Activated CD8-positive, alpha-beta memory T cell treated with anti-CD3 and anti-CD28 coated beads for 48 hours (primary cell): ENCODE results near the gene PAEP.
"Not testable (repeated sequence)": the region's sequence is repeated elsewhere in the genome, so short reads cannot be mapped to it uniquely, and the experiment has no call there.

Experiments
- DNase-seq, 3 experiments: peaks; one replicate each; pipeline ENCODE4 v3.0.0-alpha.2; 2020; ENCODE audit warnings: low read depth in 2 of 3, low spot score in 2 of 3

Gene PAEP

GRCh38 chr9:135549478-135550343 lies 11.8 kb upstream of the PAEP start:
- DNase-seq: not testable (repeated sequence)

DNA sequence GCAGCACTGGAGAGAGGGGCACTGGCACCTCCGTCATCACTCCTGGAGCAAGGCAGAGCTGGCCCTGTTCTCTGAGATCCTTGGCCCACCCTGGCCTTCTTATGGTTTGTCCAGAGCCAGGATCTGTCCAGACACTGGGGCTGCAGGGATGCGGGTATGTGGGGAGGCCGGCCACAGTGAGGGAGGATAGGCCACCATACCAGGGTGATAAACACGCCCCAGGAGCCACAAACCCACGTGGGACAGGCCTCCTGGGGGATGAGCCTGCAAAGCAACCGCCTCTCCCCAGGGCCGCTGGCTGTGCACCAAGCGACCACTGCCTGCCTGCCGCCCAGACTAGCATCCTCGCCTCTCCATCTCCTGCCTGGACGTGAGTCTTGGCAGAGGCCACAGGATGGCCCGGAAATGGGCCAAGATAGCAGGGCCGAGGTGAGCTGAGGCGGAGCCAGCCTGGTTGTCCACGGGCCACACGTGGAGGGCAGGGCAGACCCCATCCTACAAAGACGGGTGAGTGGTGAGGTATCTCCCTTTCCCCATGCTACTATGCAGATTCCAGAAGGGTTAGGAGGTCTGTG lies 11.1 kb upstream of the PAEP start:
- no peak for DNase-seq

DNA sequence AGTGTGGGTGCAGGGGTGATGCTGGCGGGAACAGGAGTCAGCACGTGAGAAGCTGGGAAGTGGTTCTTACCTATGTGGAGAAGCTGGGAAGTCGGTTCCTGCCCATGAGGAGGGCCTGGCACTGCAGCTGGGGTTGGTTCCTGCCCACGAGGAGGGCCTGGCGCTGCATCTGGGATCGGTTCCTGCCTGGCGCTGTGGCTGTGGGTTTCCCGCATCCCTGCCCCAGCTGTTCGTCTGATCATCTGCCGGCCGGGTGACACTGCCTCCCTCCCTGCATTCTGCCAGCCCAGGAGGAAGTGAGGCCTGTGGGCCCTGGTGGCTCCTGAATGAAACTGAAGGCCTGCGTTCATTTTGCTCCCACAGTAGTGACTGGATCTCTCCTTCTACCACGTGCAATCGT lies 10.5 kb upstream of the PAEP start:
- no peak for DNase-seq

DNA sequence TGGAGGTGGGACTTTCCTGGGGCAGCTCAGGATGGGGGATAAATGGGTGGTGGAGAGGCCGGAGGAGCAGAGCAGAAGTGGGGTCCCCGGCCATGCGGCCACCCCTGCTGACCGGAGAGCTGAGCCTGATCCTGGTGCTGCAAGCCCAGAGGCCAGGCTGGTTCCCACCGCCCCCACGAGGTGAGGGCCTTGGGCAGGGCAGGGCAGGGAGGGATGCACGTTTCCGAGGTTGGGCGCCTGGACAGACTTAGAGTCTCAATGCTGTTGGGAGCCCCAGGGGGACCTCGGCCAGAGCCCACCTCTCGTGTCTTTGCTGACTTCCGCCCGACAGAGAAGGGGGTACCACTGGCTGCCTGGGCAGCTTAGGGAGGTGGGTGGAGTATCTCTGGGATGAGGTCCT lies 10.1 kb upstream of the PAEP start:
- no peak for DNase-seq

GRCh38 chr9:135552021-135552697 lies 9.4 kb upstream of the PAEP start:
- no peak for DNase-seq

DNA sequence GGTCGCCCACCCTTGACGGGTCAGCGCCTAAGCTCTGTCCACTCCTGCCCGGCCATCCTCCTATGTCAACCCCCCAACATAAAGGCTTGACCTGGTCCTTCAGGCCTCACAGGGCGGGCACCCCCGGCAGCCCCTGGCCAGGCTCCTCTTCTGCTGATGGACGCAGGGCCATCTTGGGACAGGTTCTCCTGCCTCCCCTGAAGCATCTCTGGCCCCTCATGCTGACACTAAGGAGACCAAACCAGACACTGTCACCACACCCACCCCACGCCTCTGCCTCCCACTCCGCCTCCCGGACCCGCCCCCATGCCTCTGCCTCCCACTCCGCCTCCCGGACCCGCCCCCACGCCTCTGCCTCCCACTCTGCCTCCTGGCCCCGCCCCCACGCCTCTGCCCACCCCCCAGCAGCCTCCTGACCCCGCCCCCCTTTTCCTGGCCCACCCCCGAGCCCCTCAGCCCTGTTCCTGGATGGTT lies 8.8 kb upstream of the PAEP start:
- DNase-seq: no peak

- no peak for DNase-seq
Observed at GRCh38 chr9:135554718-135555117, 6.8 kb upstream of the PAEP start.

- DNase-seq: no peak
Observed at GRCh38 chr9:135555203-135555602, 6.4 kb upstream of the PAEP start.

DNA sequence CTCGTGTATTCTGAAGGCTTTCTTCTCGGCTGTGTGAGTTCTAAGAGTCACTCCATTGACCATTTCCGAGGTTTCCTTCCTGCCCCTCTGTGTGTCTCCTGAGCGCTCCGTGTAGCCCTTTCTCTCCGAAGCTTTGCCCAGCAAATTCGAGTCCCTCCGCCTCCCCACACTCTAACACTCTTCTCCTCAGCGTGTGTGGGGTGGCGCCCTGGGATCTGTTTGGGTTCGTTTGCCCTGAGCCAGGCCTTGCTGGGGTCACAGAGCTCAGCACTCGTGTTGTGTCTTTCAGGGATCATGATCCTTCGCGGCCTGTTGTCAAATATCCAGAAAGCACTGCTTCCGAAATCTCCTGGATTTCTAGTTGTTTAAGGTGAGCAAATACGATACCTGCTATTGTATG lies 5.6 kb upstream of the PAEP start:
- DNase-seq: no peak

DNA sequence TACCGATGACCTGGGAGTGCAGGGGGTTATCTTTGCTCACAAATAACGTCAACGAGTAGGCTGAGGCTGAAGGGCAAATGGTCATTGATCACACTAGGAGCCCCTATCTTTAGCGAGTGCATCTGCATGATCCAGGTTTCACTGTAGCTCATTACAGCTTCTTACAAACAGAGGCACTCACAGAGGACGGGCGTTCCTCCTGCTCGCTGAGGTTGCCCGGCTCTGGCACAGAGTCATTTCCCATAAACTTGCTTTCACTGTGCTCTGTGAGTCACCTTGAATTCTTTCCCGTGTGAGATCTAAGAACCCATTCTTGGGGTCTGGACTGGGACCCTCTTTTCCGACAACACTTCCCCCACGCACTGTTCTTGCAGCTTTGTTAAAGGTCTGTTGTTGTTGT lies 1.9 kb upstream of the PAEP start:
- DNase-seq: no peak

DNA sequence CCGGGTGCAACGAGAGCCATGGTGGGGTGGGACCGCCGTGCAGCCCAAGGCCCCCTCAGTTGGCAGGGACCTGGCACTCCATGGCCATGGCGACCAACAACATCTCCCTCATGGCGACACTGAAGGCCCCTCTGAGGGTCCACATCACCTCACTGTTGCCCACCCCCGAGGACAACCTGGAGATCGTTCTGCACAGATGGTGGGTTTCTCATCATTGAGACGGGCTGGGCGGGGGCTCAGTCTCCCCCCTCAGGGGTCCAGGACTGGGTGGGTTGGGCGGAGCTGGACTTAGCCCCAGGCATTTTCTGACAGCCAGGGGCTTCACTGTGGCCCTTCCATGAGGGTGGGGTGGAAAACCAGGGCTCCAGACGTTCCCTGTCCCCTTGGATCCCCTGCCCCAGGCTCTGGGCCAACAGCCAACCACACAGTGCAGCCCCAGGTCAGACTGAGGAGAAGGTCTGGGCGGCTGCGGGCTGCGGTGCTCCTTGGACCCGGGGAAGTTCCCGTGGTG lies 734 bp downstream of the PAEP start:
- no peak for DNase-seq

DNA sequence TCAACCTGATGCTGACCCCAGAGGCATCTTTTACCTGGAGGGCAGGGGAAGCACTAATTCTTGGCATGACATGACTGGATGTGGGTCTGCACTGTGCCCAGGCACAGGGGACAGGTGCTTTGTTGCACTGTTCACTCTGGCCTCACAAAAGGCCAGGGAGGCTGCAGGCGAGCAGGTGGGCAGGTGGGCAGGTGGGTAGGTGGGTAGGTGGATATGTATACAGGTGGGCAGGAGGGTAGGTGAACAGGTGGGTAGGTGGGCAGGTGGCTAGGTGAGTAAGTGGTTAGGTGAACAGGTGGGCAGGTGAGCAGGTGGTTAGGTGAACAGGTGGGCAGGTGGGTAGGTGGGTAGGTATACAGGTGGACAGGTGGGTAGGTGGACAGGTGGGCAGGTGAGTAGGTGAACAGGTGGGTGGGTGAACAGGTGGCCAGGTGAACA lies 1.5 kb downstream of the PAEP start:
- DNase-seq: no peak

- DNase-seq: no peak
Observed at GRCh38 chr9:135563858-135564257, 2.3 kb downstream of the PAEP start.

DNA sequence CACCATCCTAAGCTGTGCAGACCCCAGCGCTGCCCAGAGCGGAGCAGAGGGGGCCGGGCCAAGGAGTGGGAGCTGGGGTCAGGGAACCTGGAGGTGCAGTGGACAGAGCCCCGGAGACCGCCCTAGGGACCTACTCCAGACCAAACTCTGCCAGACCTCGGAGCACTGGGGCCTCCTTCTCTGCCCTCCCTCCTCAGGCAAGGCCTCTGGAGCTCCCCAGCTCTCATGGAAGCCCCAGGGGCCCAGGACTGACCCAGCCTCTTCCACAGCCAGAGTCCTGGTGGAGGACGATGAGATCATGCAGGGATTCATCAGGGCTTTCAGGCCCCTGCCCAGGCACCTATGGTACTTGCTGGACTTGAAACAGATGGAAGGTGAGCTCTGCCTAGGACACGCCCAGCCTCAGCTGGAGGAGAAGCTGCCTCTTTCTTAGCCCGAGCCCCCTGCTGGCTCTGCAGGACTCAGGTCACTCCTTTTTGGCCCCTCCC lies 3.6 kb downstream of the PAEP start:
- no peak for DNase-seq

GRCh38 chr9:135565636-135566035 lies 4.1 kb downstream of the PAEP start:
- DNase-seq: no peak

GRCh38 chr9:135566552-135566951 lies 5.0 kb downstream of the PAEP start:
- no peak for DNase-seq

- DNase-seq: no peak
Observed at GRCh38 chr9:135567311-135567710, 5.8 kb downstream of the PAEP start.

GRCh38 chr9:135568026-135568425 lies 6.5 kb downstream of the PAEP start:
- DNase-seq: no peak

DNA sequence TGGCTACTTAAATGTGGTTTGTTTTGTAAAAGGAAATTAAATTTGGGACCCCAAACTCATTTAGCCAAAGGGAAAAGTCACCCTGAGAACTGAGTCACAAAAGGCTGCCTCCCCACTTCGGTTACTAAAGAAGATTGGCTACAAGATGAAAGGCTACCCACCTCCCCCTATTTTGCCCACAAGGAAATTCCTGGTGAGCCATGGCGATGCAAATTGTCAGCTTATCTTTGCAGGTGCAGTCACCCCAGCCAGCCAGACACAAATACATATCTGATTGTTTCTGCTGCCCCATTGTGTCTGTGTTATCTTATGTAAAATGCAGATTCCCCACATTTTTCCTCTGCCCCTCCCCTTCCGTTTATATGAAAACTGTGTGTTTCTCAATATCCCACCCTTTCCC lies 8.9 kb downstream of the PAEP start:
- DNase-seq: no peak

GRCh38 chr9:135572233-135572632 lies 10.7 kb downstream of the PAEP start:
- DNase-seq: no peak

- DNase-seq: no peak
Observed at GRCh38 chr9:135573124-135573523, 11.6 kb downstream of the PAEP start.

GRCh38 chr9:135574331-135574730 lies 12.8 kb downstream of the PAEP start:
- DNase-seq: no peak
